ENCODE measurements around the gene NAXE.
"Not testable (repeated sequence)": the region's sequence is repeated elsewhere in the genome, so short reads cannot be mapped to it uniquely, and the experiment has no call there.

NAXE gene

GRCh38 chr1:156571261-156571852 lies 20.2 kb upstream of the NAXE start:
- DNase-seq: no peak

GRCh38 chr1:156571919-156572662 lies 19.5 kb upstream of the NAXE start, which contains the start of gene IQGAP3:
Gene IQGAP3 (minus strand): TSS chr1:156572565. CDS start chr1:156572529, 36 bp downstream.
- DNase-seq: peak in 13 of 14 donors; percentile 6 to 78 (median 47)

GRCh38 chr1:156572663-156573018 lies 18.9 kb upstream of the NAXE start:
- no peak for DNase-seq

- DNase-seq: no peak
Measured at GRCh38 chr1:156574039-156574633, 17.4 kb upstream of the NAXE start.

- no peak for DNase-seq
Measured at GRCh38 chr1:156577550-156577949, 14.0 kb upstream of the NAXE start.

- no peak for DNase-seq
Measured at GRCh38 chr1:156578055-156578454, 13.5 kb upstream of the NAXE start.

GRCh38 chr1:156579472-156579871 lies 12.1 kb upstream of the NAXE start, which contains the start of gene TTC24:
Gene TTC24 (plus strand): TSS chr1:156579723. CDS start chr1:156581365, 1,642 bp downstream.
- no peak for DNase-seq

- no peak for DNase-seq
Measured at GRCh38 chr1:156581661-156582387, 9.8 kb upstream of the NAXE start.

GRCh38 chr1:156582388-156583017 lies 9.1 kb upstream of the NAXE start:
- no peak for DNase-seq

- DNase-seq: peak in 11 of 14 donors; percentile 9 to 60 (median 36)
Measured at GRCh38 chr1:156583821-156584622, 7.6 kb upstream of the NAXE start.

- DNase-seq: no peak
Measured at GRCh38 chr1:156584813-156585212, 6.8 kb upstream of the NAXE start.

GRCh38 chr1:156586323-156586722 lies 5.3 kb upstream of the NAXE start:
- DNase-seq: no peak

- DNase-seq: no peak
Measured at GRCh38 chr1:156586892-156587477, 4.6 kb upstream of the NAXE start.

GRCh38 chr1:156587927-156588326 lies 3.6 kb upstream of the NAXE start:
- DNase-seq: not testable (repeated sequence)

- no peak for DNase-seq
Measured at GRCh38 chr1:156589546-156589945, 2.0 kb upstream of the NAXE start.

GRCh38 chr1:156590326-156591180 lies 1.0 kb upstream of the NAXE start:
- no peak for DNase-seq

GRCh38 chr1:156591181-156591431 lies 470 bp upstream of the NAXE start:
- DNase-seq: no peak

- no peak for DNase-seq
Measured at GRCh38 chr1:156592158-156592909, 758 bp downstream of the NAXE start.

GRCh38 chr1:156592910-156593660 lies 1.5 kb downstream of the NAXE start:
- no peak for DNase-seq
